ENCODE data around the gene SCAMP4. TPM values are rescaled to one million over a fixed set of nuclear protein-coding genes. Genes with fewer than 3 reads are reported as not detected.

SCAMP4 gene
- total and polyA plus RNA-seq, 2 of the 13 experiments (the other 11 are each of a cell fraction or from before 2014, with no cell fraction given) = 10.7 to 13.7 TPM

GRCh38 chr19:1864480-1865171, 40.6 kb upstream of the SCAMP4 start (continued):
- TF ChIP-seq PHF21A (CRISPR knock-in tag; IDR thresholded peaks at IDR 0.05) (no peak; the same call in 1 of the 2 replicates), ZNF766 (CRISPR knock-in tag; IDR thresholded peaks at IDR 0.05; ENCODE audit: borderline replicate concordance) (no peak), MTA3 (CRISPR knock-in tag; IDR thresholded peaks at IDR 0.05) (no peak), ZNF18 (CRISPR knock-in tag; IDR thresholded peaks at IDR 0.05; ENCODE audit: insufficient replicate concordance) (peak; percentile 42), ZKSCAN5 (CRISPR knock-in tag; IDR thresholded peaks at IDR 0.05) (no peak), AGO1 (IDR thresholded peaks at IDR 0.05; ENCODE audit: low read depth, low read length, poor library complexity, severe bottlenecking) (peak; percentile 51), GABPB1 (CRISPR knock-in tag; IDR thresholded peaks at IDR 0.05) (peak; percentile 15), DMTF1 (CRISPR knock-in tag; IDR thresholded peaks at IDR 0.05) (no peak), ZNF263 (CRISPR knock-in tag; IDR thresholded peaks at IDR 0.05) (no peak), NFE2L1 (CRISPR knock-in tag; IDR thresholded peaks at IDR 0.05; ENCODE audit: borderline replicate concordance) (no peak), MEIS1 (CRISPR knock-in tag; IDR thresholded peaks at IDR 0.05; ENCODE audit: borderline replicate concordance) (no peak), ZNF317 (CRISPR knock-in tag; IDR thresholded peaks at IDR 0.05) (0 out of 2 replicates have a peak, but pooled peaks have one; percentile 3), STAT5B (CRISPR knock-in tag; IDR thresholded peaks at IDR 0.05) (no peak), BCL6 (CRISPR knock-in tag; IDR thresholded peaks at IDR 0.05) (0 out of 2 replicates have a peak, but pooled peaks have one; percentile 35), RFXAP (CRISPR knock-in tag; IDR thresholded peaks at IDR 0.05; ENCODE audit: borderline replicate concordance) (no peak), FOXO1 (CRISPR knock-in tag; IDR thresholded peaks at IDR 0.05) (no peak), ZNF619 (CRISPR knock-in tag; IDR thresholded peaks at IDR 0.05) (no peak), MAZ (IDR thresholded peaks at IDR 0.05; ENCODE audit: borderline replicate concordance, low read depth, low read length) (no peak), MAZ (CRISPR knock-in tag; IDR thresholded peaks at IDR 0.05; ENCODE audit: low read depth) (peak; percentile 29), ZNF772 (CRISPR knock-in tag; IDR thresholded peaks at IDR 0.05) (0 out of 2 replicates have a peak, but pooled peaks have one; percentile 33), SNAPC4 (CRISPR knock-in tag; IDR thresholded peaks at IDR 0.05) (no peak), ZNF891 (CRISPR knock-in tag; IDR thresholded peaks at IDR 0.05) (peak; percentile 43; the same call in 1 of the 2 replicates)

Measured in HepG2 (cell line).